ENCODE data around the gene STAT2. TPM values are rescaled to one million over a fixed set of nuclear protein-coding genes. Genes with fewer than 3 reads are reported as not detected.

The STAT2 gene
- total and polyA plus RNA-seq, 9 of the 15 experiments (the other 6 are each of a cell fraction or from before 2014, with no cell fraction given): 15.5 to 46.9 (median 40.1) TPM

DNA sequence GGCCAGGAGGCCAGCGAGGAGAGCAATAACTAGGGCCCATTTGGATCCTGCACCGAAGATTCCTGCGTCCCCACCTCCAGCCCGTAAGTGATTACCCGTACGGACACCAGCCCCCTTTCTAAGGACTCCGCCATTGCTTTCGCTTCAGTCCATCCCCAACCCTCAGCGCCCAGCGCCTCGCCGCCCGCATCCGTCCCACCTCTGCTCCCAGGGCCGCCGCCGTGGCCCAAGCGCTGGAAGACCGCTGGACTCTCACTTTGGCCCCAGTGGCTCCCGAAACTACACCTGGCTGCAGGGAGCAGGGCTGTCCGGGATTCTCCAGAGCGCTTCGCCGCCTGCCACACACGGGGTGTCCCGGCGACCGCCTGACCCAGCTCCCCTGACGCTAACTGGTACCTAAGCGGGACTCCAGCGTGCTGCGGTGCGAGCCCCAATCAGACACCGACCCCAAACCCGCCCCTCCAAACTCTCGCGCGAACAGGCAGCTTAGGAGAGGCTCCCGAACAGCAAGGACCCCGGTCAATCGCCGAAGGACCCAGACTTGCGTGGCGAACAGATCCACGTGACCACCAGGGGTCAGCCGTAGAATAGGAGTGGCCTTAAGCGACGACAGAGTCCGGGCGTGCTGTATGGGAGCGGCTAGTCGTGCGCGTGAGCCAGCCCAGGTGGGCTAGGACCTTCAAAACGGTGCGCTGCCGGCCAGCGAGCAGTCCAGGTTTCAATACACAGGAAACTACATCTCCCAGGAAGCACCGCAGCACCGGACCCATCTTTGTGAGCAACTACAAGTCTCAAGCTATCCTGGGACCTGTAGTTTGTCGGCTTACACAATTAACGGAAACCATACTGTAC is 44.1 kb downstream of the STAT2 start, which contains the start of gene CNPY2 (continued):
- TF ChIP-seq, protein P1, sequence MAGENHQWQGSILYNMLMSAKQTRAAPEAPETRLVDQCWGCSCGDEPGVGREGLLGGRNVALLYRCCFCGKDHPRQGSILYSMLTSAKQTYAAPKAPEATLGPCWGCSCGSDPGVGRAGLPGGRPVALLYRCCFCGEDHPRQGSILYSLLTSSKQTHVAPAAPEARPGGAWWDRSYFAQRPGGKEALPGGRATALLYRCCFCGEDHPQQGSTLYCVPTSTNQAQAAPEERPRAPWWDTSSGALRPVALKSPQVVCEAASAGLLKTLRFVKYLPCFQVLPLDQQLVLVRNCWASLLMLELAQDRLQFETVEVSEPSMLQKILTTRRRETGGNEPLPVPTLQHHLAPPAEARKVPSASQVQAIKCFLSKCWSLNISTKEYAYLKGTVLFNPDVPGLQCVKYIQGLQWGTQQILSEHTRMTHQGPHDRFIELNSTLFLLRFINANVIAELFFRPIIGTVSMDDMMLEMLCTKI (IDR thresholded peaks at IDR 0.05; ENCODE audit: partially characterized antibody): no peak
- TF ChIP-seq NFIC (IDR thresholded peaks at IDR 0.05) (no peak), EWSR1 (IDR thresholded peaks at IDR 0.05; ENCODE audit: borderline replicate concordance, low read depth, partially characterized antibody) (no peak), PHTF2 (CRISPR knock-in tag; IDR thresholded peaks at IDR 0.05) (no peak), MED1 (CRISPR knock-in tag; IDR thresholded peaks at IDR 0.05; ENCODE audit: borderline replicate concordance) (no peak), KLF16 (IDR thresholded peaks at IDR 0.05) (no peak), RAD51 (IDR thresholded peaks at IDR 0.05; ENCODE audit: borderline replicate concordance, low read depth) (peak; percentile 91), NFRKB (IDR thresholded peaks at IDR 0.05; ENCODE audit: low read depth) (0 out of 2 replicates have a peak, but pooled peaks have one; percentile 40), ZNF134 (CRISPR knock-in tag; conservative IDR thresholded peaks at IDR 0.05) (no peak), NFIX (CRISPR knock-in tag; IDR thresholded peaks at IDR 0.05; ENCODE audit: low read depth) (no peak), ZNF583 (CRISPR knock-in tag; IDR thresholded peaks at IDR 0.05) (no peak), ZNF217 (CRISPR knock-in tag; IDR thresholded peaks at IDR 0.05) (no peak), POLR2A (conservative IDR thresholded peaks at IDR 0.05) (peak; percentile 88), SMAD4 (CRISPR knock-in tag; conservative IDR thresholded peaks at IDR 0.05) (0 out of 2 replicates have a peak, but pooled peaks have one; percentile 17), ETS2 (tag; IDR thresholded peaks at IDR 0.05; ENCODE audit: borderline replicate concordance, poor library complexity, severe bottlenecking) (no peak), ZNF57 (CRISPR knock-in tag; IDR thresholded peaks at IDR 0.05) (no peak), ZFX (CRISPR knock-in tag; IDR thresholded peaks at IDR 0.05) (peak; percentile 75), U2AF1 (optimal IDR thresholded peaks at IDR 0.05; ENCODE audit: low read depth, low read length) (no peak)
- TF ChIP-seq, protein P2, sequence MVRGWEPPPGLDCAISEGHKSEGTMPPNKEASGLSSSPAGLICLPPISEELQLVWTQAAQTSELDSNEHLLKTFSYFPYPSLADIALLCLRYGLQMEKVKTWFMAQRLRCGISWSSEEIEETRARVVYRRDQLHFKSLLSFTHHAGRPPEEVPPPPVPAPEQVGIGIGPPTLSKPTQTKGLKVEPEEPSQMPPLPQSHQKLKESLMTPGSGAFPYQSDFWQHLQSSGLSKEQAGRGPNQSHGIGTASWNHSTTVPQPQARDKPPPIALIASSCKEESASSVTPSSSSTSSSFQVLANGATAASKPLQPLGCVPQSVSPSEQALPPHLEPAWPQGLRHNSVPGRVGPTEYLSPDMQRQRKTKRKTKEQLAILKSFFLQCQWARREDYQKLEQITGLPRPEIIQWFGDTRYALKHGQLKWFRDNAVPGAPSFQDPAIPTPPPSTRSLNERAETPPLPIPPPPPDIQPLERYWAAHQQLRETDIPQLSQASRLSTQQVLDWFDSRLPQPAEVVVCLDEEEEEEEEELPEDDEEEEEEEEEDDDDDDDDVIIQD (CRISPR knock-in tag; IDR thresholded peaks at IDR 0.05): no peak
- TF ChIP-seq, protein P3, sequence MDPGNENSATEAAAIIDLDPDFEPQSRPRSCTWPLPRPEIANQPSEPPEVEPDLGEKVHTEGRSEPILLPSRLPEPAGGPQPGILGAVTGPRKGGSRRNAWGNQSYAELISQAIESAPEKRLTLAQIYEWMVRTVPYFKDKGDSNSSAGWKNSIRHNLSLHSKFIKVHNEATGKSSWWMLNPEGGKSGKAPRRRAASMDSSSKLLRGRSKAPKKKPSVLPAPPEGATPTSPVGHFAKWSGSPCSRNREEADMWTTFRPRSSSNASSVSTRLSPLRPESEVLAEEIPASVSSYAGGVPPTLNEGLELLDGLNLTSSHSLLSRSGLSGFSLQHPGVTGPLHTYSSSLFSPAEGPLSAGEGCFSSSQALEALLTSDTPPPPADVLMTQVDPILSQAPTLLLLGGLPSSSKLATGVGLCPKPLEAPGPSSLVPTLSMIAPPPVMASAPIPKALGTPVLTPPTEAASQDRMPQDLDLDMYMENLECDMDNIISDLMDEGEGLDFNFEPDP (CRISPR knock-in tag; IDR thresholded peaks at IDR 0.05): no peak
- TF ChIP-seq, protein P4, sequence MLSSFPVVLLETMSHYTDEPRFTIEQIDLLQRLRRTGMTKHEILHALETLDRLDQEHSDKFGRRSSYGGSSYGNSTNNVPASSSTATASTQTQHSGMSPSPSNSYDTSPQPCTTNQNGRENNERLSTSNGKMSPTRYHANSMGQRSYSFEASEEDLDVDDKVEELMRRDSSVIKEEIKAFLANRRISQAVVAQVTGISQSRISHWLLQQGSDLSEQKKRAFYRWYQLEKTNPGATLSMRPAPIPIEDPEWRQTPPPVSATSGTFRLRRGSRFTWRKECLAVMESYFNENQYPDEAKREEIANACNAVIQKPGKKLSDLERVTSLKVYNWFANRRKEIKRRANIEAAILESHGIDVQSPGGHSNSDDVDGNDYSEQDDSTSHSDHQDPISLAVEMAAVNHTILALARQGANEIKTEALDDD (IDR thresholded peaks at IDR 0.05): peak; percentile 63; the same call in 1 of the 2 replicates

Data from K562 (cell line).